NT2/D1 (cell line): Measurements from ENCODE around the gene RNF130.

ENCODE experiments used
- YY1 ChIP-seq: IDR thresholded peaks from 2 replicates; pipeline ENCODE4 v1.6.1; 2011; ENCODE audit not compliant: insufficient read length, insufficient read depth
- ZNF274 ChIP-seq: IDR thresholded peaks from 2 replicates; pipeline ENCODE4 v1.6.1; 2011; ENCODE audit warnings: mild to moderate bottlenecking, low read depth, low read length

- TF ChIP-seq YY1: no peak
- TF ChIP-seq ZNF274: no peak
These were observed 8.3 kb upstream of the RNF130 start for GRCh38 chr5:180079702-180080466.
